ENCODE results near the gene STAC. TPM values are rescaled to one million over a fixed set of nuclear protein-coding genes. Genes with fewer than 3 reads are reported as not detected.
"Not testable (repeated sequence)": the region's sequence is repeated elsewhere in the genome, so short reads cannot be mapped to it uniquely, and the experiment has no call there.

STAC gene
- total RNA-seq, 2 donors from 2014 or later = 0.42 to 1.1 TPM

DNA sequence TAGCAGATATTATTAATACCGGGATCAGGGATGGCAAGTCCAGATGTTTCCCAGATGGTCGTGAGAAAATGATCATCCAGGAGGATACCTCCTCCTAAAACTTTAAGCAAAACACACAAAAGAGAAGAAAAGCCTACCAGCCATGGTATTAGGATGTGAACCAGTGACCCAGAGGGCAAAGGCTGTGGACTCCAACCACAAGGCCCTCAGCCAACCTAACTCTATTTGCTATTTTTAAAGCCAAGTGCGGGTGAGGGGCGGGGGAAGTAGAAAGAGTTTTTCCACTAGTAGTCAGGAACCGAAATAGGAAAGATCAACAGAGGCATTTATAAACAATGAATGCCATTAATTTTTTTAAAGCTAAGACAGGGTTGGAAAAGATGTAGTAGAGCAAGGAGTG, 77.4 kb downstream of the STAC start:
- H3K27ac ChIP-seq = no peak overlapping the region
- H3K27me3 ChIP-seq = no peaks in the 10 kb centered on the region
- no peak overlapping the region for H3K9ac ChIP-seq (ENCODE audit: low read depth in 2 of 2, low read length in 2 of 2)
- TF ChIP-seq, protein P1, sequence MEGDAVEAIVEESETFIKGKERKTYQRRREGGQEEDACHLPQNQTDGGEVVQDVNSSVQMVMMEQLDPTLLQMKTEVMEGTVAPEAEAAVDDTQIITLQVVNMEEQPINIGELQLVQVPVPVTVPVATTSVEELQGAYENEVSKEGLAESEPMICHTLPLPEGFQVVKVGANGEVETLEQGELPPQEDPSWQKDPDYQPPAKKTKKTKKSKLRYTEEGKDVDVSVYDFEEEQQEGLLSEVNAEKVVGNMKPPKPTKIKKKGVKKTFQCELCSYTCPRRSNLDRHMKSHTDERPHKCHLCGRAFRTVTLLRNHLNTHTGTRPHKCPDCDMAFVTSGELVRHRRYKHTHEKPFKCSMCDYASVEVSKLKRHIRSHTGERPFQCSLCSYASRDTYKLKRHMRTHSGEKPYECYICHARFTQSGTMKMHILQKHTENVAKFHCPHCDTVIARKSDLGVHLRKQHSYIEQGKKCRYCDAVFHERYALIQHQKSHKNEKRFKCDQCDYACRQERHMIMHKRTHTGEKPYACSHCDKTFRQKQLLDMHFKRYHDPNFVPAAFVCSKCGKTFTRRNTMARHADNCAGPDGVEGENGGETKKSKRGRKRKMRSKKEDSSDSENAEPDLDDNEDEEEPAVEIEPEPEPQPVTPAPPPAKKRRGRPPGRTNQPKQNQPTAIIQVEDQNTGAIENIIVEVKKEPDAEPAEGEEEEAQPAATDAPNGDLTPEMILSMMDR (IDR thresholded peaks at IDR 0.05) = no peak
- no peaks in the 10 kb centered on the region for H3K9me3 ChIP-seq
- DNase-seq = no peak
- no peaks in the 10 kb centered on the region for H3K36me3 ChIP-seq
- intact Hi-C loops (cut with DNase I) = no loop called here
- H3K4me1 ChIP-seq = no peaks in the 10 kb centered on the region
- no peak overlapping the region for H3K4me3 ChIP-seq

DNA sequence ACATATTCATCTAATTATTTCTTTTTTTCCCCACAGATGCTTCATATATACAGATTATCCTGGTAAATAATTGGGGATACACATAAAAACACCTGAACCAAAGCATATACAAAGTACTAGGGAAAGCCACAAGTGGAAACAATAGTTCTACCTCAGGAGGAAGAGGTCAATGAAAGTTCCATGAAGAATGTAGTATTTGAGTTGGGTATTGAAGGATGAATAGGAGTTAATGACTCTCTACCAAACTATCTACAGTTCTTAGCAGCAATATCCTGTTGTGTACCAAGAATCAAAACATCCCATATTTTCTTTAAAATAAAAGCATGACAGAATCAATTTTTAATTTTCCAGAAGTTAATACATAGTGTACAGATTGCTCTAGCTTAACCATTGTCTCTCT, 78.9 kb downstream of the STAC start:
- no peak for DNase-seq
- H3K9ac ChIP-seq (ENCODE audit: low read depth in 2 of 2, low read length in 2 of 2) = no peak overlapping the region
- TF ChIP-seq, protein P1 (IDR thresholded peaks at IDR 0.05) = no peak
- no peaks in the 10 kb centered on the region for H3K27me3 ChIP-seq
- no peaks in the 10 kb centered on the region for H3K4me1 ChIP-seq
- no peaks in the 10 kb centered on the region for H3K36me3 ChIP-seq
- H3K9me3 ChIP-seq = no peaks in the 10 kb centered on the region
- no peak overlapping the region for H3K4me3 ChIP-seq
- no peak overlapping the region for H3K27ac ChIP-seq
- intact Hi-C loops (cut with DNase I) = no loop called here

DNA sequence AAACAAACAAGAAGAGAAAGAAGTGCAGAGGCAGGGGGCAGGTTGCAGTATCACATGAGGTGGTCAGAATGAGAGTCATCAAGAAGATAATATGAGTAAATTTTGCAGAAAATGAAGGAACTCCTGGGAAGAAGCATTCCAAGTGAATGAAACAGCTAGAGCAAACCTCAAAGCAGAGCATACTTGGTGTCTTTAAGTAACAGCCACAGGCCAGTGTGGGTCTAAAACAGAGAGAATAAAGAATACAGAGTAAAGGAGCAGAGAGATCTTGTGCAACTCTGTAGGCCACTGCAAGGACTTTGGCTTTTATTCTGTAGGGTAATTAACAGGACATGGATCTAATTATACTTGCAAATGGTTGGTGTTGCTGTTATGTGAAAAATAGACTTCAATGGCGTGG, 81.3 kb downstream of the STAC start:
- Histone ChIP-seq H3K4me1 (no peaks in the 10 kb centered on the region), H3K27ac (no peak overlapping the region), H3K9ac (ENCODE audit: low read depth in 2 of 2, low read length in 2 of 2) (no peak overlapping the region), H3K9me3 (no peaks in the 10 kb centered on the region), H3K36me3 (no peaks in the 10 kb centered on the region), H3K4me3 (no peak overlapping the region), H3K27me3 (no peaks in the 10 kb centered on the region)
- intact Hi-C loops (cut with DNase I) = no loop called here
- DNase-seq = no peak
- TF ChIP-seq, protein P1 (IDR thresholded peaks at IDR 0.05) = no peak

DNA sequence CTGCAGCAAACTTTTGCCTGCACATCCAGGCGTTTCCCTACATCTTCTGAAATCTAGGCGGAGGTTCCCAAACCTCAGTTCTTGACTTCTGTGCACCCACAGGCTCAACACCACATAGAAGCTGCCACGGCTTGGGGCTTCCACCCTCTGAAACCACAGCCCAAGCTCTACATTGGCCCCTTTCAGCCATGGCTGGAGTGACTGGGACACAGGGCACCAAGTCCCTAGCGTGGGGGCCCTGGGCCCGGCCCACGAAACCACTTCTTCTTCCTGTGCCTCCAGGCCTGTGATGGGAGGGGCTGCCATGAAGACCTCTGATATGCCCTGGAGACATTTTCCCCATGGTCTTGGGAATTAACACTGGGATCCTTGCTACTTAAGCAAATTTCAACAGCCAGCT, 91.7 kb downstream of the STAC start:
- DNase-seq; H3K9ac ChIP-seq (ENCODE audit: low read depth in 2 of 2, low read length in 2 of 2); H3K4me3 ChIP-seq: not testable (repeated sequence)

DNA sequence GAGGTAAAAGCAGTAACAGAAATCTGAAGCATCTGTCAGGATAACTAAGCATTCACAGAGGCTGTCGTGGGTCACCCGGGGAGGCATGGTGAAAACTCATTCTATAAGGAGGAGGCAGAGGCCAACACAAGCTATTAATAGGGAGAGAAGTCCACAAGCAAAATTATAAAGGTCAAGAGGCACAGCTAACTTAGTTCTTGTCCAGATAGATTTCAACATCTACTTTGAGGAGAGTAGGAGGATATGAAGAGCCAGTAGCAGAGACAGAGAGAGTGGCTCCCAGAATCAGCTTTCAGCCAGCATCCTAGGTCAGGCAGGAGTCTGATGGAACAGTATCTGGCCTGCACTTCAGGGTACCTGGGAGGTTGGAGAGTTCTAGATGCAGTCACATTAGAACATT, 95.3 kb downstream of the STAC start:
- H3K4me1 ChIP-seq = no peaks in the 10 kb centered on the region
- no peak overlapping the region for H3K9ac ChIP-seq (ENCODE audit: low read depth in 2 of 2, low read length in 2 of 2)
- H3K9me3 ChIP-seq = no peaks in the 10 kb centered on the region
- TF ChIP-seq, protein P1 (IDR thresholded peaks at IDR 0.05) = no peak
- H3K27me3 ChIP-seq = no peaks in the 10 kb centered on the region
- intact Hi-C loops (cut with DNase I) = no loop called here
- H3K36me3 ChIP-seq = no peaks in the 10 kb centered on the region
- no peak overlapping the region for H3K4me3 ChIP-seq
- no peak for DNase-seq
- no peak overlapping the region for H3K27ac ChIP-seq

More for the DNA sequence above, 91.7 kb downstream of the STAC start:
- H3K27ac ChIP-seq; H3K36me3 ChIP-seq; H3K9me3 ChIP-seq; intact Hi-C loops (cut with DNase I); H3K27me3 ChIP-seq; H3K4me1 ChIP-seq: not testable (repeated sequence)

DNA sequence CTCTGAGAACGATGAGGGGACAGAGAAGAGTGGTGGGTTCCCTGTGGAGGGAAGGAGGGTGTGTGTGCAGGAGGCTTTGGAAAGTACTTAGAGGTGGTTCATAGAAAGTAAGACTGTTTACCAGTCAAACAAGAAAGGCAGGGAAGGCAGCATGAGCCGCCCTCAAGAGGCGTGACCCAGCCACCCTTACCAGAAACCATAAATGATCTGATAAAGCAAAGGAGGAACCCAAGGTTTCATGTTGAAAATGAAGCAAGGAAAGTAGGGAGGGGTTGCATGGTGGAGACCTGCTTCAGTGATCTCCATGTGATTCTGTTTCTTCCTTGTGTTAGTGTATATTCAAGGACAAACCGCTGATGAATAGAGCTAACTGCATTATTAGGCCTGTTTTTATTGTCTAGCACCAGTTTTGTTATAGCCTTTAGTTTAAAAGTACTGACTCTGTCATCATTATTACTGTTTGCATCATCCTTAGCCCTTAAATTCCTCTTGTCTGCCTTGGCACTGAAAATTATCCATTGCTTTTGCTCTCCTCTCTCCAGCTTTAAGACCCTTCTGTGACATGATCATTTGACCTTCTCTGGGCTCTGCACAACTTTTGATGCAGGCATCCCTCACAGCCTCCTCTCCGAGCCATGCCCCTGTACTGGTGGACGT, 96.1 kb downstream of the STAC start:
- Histone ChIP-seq H3K9me3 (no peaks in the 10 kb centered on the region), H3K27me3 (no peaks in the 10 kb centered on the region), H3K4me1 (no peaks in the 10 kb centered on the region), H3K4me3 (no peak overlapping the region), H3K27ac (no peak overlapping the region), H3K9ac (ENCODE audit: low read depth in 2 of 2, low read length in 2 of 2) (no peak overlapping the region), H3K36me3 (no peaks in the 10 kb centered on the region)
- no peak for DNase-seq
- TF ChIP-seq, protein P1 (IDR thresholded peaks at IDR 0.05) = no peak
- intact Hi-C loops (cut with DNase I) = no loop called here

All from colonic mucosa (tissue), 4 donors.